ENCODE data around the gene KCNQ5.

DNA sequence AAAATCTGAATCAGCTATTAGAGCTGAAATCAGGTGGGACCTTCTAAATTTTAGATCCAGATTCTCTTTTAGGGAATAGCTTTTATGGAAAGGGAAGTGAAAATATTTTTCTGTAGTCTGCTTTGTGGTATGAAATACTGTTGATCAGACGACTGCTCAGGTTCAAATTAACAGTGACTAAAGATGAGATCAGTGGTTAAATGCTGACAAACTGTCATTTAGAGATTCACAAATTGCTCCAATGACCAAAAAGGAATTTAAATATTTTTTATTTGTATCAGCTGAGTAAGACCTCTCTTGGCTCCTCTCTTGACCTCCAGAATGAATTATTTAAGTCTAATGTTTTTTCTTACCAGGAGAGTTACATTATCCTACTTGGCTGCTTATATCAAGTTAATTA, 77.3 kb downstream of the KCNQ5 start:
- TF ChIP-seq, protein P1, sequence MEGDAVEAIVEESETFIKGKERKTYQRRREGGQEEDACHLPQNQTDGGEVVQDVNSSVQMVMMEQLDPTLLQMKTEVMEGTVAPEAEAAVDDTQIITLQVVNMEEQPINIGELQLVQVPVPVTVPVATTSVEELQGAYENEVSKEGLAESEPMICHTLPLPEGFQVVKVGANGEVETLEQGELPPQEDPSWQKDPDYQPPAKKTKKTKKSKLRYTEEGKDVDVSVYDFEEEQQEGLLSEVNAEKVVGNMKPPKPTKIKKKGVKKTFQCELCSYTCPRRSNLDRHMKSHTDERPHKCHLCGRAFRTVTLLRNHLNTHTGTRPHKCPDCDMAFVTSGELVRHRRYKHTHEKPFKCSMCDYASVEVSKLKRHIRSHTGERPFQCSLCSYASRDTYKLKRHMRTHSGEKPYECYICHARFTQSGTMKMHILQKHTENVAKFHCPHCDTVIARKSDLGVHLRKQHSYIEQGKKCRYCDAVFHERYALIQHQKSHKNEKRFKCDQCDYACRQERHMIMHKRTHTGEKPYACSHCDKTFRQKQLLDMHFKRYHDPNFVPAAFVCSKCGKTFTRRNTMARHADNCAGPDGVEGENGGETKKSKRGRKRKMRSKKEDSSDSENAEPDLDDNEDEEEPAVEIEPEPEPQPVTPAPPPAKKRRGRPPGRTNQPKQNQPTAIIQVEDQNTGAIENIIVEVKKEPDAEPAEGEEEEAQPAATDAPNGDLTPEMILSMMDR (optimal IDR thresholded peaks at IDR 0.05 in 1 of 3, IDR thresholded peaks at IDR 0.05 in 1 of 3, conservative IDR thresholded peaks at IDR 0.05 in 1 of 3; ENCODE audit: extremely low read depth in 1 of 3, insufficient read depth in 2 of 3, low read length in 3 of 3): no peak
- no peak for TF ChIP-seq EZH2 (IDR thresholded peaks at IDR 0.05; ENCODE audit: low read length)

Data from keratinocyte (primary cell).